Endothelial cell of umbilical vein (primary cell): ENCODE data around the gene SOHLH2. TPM values are rescaled to one million over a fixed set of nuclear protein-coding genes. Genes with fewer than 3 reads are reported as not detected.

Source experiments
- BruUV-seq: library from RNA; stranded (reverse); fragments of 400-500 nt; replicated peaks from 2 replicates; lab custom pipeline; 2021; lab: Mats Ljungman, UMichigan
- CTCF ChIA-PET: fragments of 300-600, 350-600 bp; sonication (Branson Sonifier 250); formaldehyde crosslinking; loops from one replicate; lab custom pipeline; 2021; ENCODE audit warnings: antibody characterized with exemption, inconsistent platforms; lab: Charles Lee
- POLR2A ChIA-PET: fragments of 300-600, 350-600 bp; sonication (Branson Sonifier 250); formaldehyde crosslinking; loops from one replicate; lab custom pipeline; 2021; ENCODE audit warnings: antibody characterized with exemption, inconsistent platforms; lab: Charles Lee
- DNase-seq: peaks from one replicate; pipeline ENCODE4 v3.0.0-alpha.2; 2011; ENCODE audit warnings: low read depth, low spot score
- FAIRE-seq: peaks from 2 replicates; lab custom pipeline; 2011; peaks lifted over from hg19 to GRCh38; lab: Jason Lieb, UNC
- H2AFZ ChIP-seq: 2 replicates; pipeline ENCODE4 v1.6.0; 2012; ENCODE audit warnings: low read depth, low read length, control low read depth, inconsistent platforms
- H3K27ac ChIP-seq: 2 replicates; pipeline ENCODE4 v1.5.1; 2011; ENCODE audit warnings: low read depth, mild to moderate bottlenecking, control low read depth, low read length, moderate library complexity; ENCODE audit not compliant: insufficient read depth
- H3K27me3 ChIP-seq, 2 experiments: 2 replicates each; pipeline versions ENCODE4 v1.6.0 to v1.6.1; 2011; ENCODE audit warnings: low read length in 2 of 2, mixed read lengths in 1 of 2; ENCODE audit not compliant: control insufficient read depth in 2 of 2, insufficient read depth in 2 of 2
- H3K36me3 ChIP-seq, 2 experiments: 2 replicates in 1 of 2; 3 replicates in 1 of 2; pipeline ENCODE4 v1.5.1; 2011; ENCODE audit warnings: low read length in 2 of 2, mild to moderate bottlenecking in 1 of 2, moderate library complexity in 1 of 2; ENCODE audit not compliant: control insufficient read depth in 2 of 2, insufficient read depth in 2 of 2; ENCODE audit errors: extremely low read depth in 1 of 2
- H3K4me1 ChIP-seq: 3 replicates; pipeline ENCODE4 v1.5.1; 2011; ENCODE audit warnings: mild to moderate bottlenecking, low read length; ENCODE audit not compliant: control insufficient read depth, insufficient read depth; ENCODE audit errors: extremely low read depth
- H3K4me2 ChIP-seq: 2 replicates; pipeline ENCODE4 v1.6.1; 2011; ENCODE audit warnings: low read length, control low read depth, mixed read lengths; ENCODE audit not compliant: insufficient read depth
- H3K4me3 ChIP-seq, 3 experiments: fragments of 200-600 bp in 1 of 3; sonication (generic), shearing (Covaris generic) in 1 of 3; replicated peaks in 1 of 3; 2 replicates each; pipeline ENCODE4 v1.5.1; 2011 to 2016; ENCODE audit warnings: control low read depth in 3 of 3, low read length in 3 of 3, mild to moderate bottlenecking in 2 of 3, inconsistent platforms in 1 of 3, low read depth in 1 of 3, moderate library complexity in 1 of 3; ENCODE audit not compliant: insufficient read depth in 1 of 3
- H3K79me2 ChIP-seq: 2 replicates; pipeline ENCODE4 v1.6.0; 2012; ENCODE audit warnings: low read length, inconsistent platforms; ENCODE audit not compliant: control insufficient read depth, insufficient read depth
- H3K9ac ChIP-seq: replicated peaks from 2 replicates; pipeline ENCODE3; 2011; ENCODE audit warnings: low read length, control low read depth; ENCODE audit not compliant: insufficient read depth; ENCODE audit errors: extremely low read depth
- H3K9me1 ChIP-seq: replicated peaks from 3 replicates; pipeline ENCODE4 v1.6.0; 2011; ENCODE audit warnings: mild to moderate bottlenecking, low read length; ENCODE audit not compliant: control insufficient read depth, insufficient read depth; ENCODE audit errors: extremely low read depth
- H3K9me3 ChIP-seq: replicated peaks from 2 replicates; pipeline ENCODE4 v1.5.1; 2012; ENCODE audit warnings: low read length, inconsistent platforms; ENCODE audit not compliant: control insufficient read depth, insufficient read depth
- H4K20me1 ChIP-seq: replicated peaks from 2 replicates; pipeline ENCODE3; 2011; ENCODE audit warnings: mild to moderate bottlenecking, low read length; ENCODE audit not compliant: control insufficient read depth, insufficient read depth; ENCODE audit errors: extremely low read depth
- EZH2 ChIP-seq: IDR thresholded peaks from 2 replicates; pipeline ENCODE4 v1.6.1; 2012; ENCODE audit warnings: borderline replicate concordance, low read depth, mild to moderate bottlenecking, moderate library complexity, low read length, inconsistent platforms; ENCODE audit not compliant: severe bottlenecking
- FOS ChIP-seq: IDR thresholded peaks from 2 replicates; pipeline ENCODE4 v1.6.1; 2011; ENCODE audit warnings: mild to moderate bottlenecking, low read length, moderate library complexity, borderline replicate concordance; ENCODE audit not compliant: insufficient read depth
- GATA2 ChIP-seq: IDR thresholded peaks from 2 replicates; pipeline ENCODE4 v1.7.0; 2011; ENCODE audit warnings: low read depth, mild to moderate bottlenecking, moderate library complexity, mixed read lengths, low read length; ENCODE audit not compliant: insufficient read length, insufficient read depth
- JUN ChIP-seq: IDR thresholded peaks from 2 replicates; pipeline ENCODE4 v1.6.1; 2011; ENCODE audit warnings: borderline replicate concordance, low read depth; ENCODE audit not compliant: insufficient read length, insufficient read depth
- MYC ChIP-seq: IDR thresholded peaks from one replicate; pipeline ENCODE4 v1.6.1; 2011; ENCODE audit warnings: mild to moderate bottlenecking, low read depth, low read length
- POLR2A ChIP-seq: IDR thresholded peaks from 2 replicates; pipeline ENCODE4 v1.6.1; 2012; ENCODE audit warnings: low read depth, mild to moderate bottlenecking, control low read depth, low read length
- POLR2AphosphoS5 ChIP-seq: IDR thresholded peaks from 2 replicates; pipeline ENCODE4 v1.6.1; 2012; ENCODE audit warnings: low read depth, mild to moderate bottlenecking, control low read depth, low read length, moderate library complexity; ENCODE audit not compliant: insufficient read depth
- dilution Hi-C: fragments of 300-500 bp; cut with MboI; formaldehyde crosslinking; loops from one replicate; pipeline ENCODE4 v1.15.0; 2019; ENCODE audit warnings: low sequenced_read_pairs; ENCODE audit not compliant: extremely low pct_ligation_motif_present
- intact Hi-C: fragments of 100-400 bp; cut with micrococcal nuclease; formaldehyde crosslinking; loops from one replicate; pipeline ENCODE4 v1.10.0; 2022
- polyA plus RNA-seq, 4 experiments: library from polyadenylated mRNA; depleted of rRNA in 3 of 4; stranded (reverse) in 3 of 4; unstranded in 1 of 4; fragments of >200 nt; gene quantifications; 2 replicates each; pipeline versions ENCODE4 v1.2.1 to v1.2.3, GENCODE V29; 2011 to 2012; ENCODE audit warnings: missing spikeins in 1 of 4
- total RNA-seq: library from RNA; stranded (reverse); gene quantifications from 2 replicates; pipeline ENCODE4 v1.2.3, GENCODE V29; 2021
- TF ChIP-seq, protein P1 (sequence below): IDR thresholded peaks from 2 replicates; pipeline ENCODE4 v1.6.1; 2011; ENCODE audit not compliant: insufficient read depth, insufficient read length
- TF ChIP-seq, protein P2 (sequence below), 2 donors: IDR thresholded peaks; 1 replicate in 1 of 2; 2 replicates in 1 of 2; pipeline ENCODE4 v1.5.1; 2011; ENCODE audit warnings: low read length in 2 of 2, mild to moderate bottlenecking in 2 of 2, moderate library complexity in 2 of 2, control low read depth in 1 of 2, inconsistent platforms in 1 of 2, low read depth in 1 of 2; ENCODE audit not compliant: insufficient read depth in 1 of 2; ENCODE audit errors: extremely low read depth in 1 of 2

The SOHLH2 gene
- total and polyA plus RNA-seq, 2 donors (not counting 3 experiments of a cell fraction or from before 2014, with no cell fraction given): 0.11 to 0.55 TPM

DNA sequence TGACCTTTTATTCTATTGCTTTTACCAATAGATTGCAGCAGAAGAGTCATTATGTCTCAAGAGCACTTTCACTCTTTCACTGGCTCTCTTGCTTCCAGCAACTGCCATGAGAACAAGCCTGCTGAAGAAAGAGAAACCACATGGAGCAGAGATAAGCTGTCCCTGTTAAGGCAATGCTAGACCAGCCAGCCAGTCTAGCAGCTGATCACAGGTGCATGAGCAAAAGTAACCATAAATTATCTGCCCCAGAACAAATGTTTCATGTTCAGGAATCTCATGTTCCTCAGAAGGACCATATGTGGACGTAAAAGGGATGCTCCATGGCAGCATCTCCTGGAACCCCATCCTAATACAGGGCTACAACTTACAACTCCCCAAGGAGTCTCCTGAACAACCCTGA lies 62.8 kb downstream of the SOHLH2 start:
- no peaks in the 10 kb centered on the region for H4K20me1 ChIP-seq
- ChIA-PET CTCF (no interaction called here), POLR2A (no interaction called here)
- H3K4me3 ChIP-seq: no peak overlapping the region
- no peak for DNase-seq
- H3K27ac ChIP-seq: no peak overlapping the region
- no peak overlapping the region for H2AFZ ChIP-seq
- dilution Hi-C loops (no loop called here), intact Hi-C loops (no loop called here)
- TF ChIP-seq, protein P1, sequence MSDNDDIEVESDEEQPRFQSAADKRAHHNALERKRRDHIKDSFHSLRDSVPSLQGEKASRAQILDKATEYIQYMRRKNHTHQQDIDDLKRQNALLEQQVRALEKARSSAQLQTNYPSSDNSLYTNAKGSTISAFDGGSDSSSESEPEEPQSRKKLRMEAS: no peak
- TF ChIP-seq, protein P2, sequence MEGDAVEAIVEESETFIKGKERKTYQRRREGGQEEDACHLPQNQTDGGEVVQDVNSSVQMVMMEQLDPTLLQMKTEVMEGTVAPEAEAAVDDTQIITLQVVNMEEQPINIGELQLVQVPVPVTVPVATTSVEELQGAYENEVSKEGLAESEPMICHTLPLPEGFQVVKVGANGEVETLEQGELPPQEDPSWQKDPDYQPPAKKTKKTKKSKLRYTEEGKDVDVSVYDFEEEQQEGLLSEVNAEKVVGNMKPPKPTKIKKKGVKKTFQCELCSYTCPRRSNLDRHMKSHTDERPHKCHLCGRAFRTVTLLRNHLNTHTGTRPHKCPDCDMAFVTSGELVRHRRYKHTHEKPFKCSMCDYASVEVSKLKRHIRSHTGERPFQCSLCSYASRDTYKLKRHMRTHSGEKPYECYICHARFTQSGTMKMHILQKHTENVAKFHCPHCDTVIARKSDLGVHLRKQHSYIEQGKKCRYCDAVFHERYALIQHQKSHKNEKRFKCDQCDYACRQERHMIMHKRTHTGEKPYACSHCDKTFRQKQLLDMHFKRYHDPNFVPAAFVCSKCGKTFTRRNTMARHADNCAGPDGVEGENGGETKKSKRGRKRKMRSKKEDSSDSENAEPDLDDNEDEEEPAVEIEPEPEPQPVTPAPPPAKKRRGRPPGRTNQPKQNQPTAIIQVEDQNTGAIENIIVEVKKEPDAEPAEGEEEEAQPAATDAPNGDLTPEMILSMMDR (IDR thresholded peaks at IDR 0.05; ENCODE audit: extremely low read depth in 1 of 2, insufficient read depth in 1 of 2, low read depth in 1 of 2, low read length in 2 of 2): no peak
- TF ChIP-seq GATA2 (no peak), POLR2AphosphoS5 (no peak), POLR2A (no peak), FOS (no peak), EZH2 (no peak), MYC (no peak), JUN (no peak)
- no peaks in the 10 kb centered on the region for H3K9me1 ChIP-seq
- FAIRE-seq: no peak
- no TSS peak for BruUV-seq
- no peaks in the 10 kb centered on the region for H3K9me3 ChIP-seq
- no peak overlapping the region for H3K4me2 ChIP-seq
- H3K27me3 ChIP-seq: peaks cover 2 to 3% of the 10 kb centered on the region in 2 experiments
- H3K79me2 ChIP-seq: no peaks in the 10 kb centered on the region
- no peaks in the 10 kb centered on the region for H3K36me3 ChIP-seq
- H3K9ac ChIP-seq: no peak overlapping the region
- H3K4me1 ChIP-seq: peaks cover 5% of the 10 kb centered on the region
